ENCODE measurements around the gene ZSCAN5B.

Gene ZSCAN5B

GRCh38 chr19:56144831-56145230 is 52.8 kb downstream of the ZSCAN5B start:
- no peak for DNase-seq (ENCODE audit: low read depth in 2 of 2)

GRCh38 chr19:56144376-56144775 is 53.2 kb downstream of the ZSCAN5B start:
- DNase-seq (ENCODE audit: low read depth in 2 of 2): no peak

- no peak for DNase-seq (ENCODE audit: low read depth in 2 of 2)
Measured at GRCh38 chr19:56142897-56143434, 54.6 kb downstream of the ZSCAN5B start.

- no peak for DNase-seq (ENCODE audit: low read depth in 2 of 2)
Measured at GRCh38 chr19:56142087-56142787, 55.3 kb downstream of the ZSCAN5B start.

GRCh38 chr19:56141417-56141993 is 56.1 kb downstream of the ZSCAN5B start:
- no peak for DNase-seq (ENCODE audit: low read depth in 2 of 2)

GRCh38 chr19:56140583-56141416 is 56.8 kb downstream of the ZSCAN5B start, which contains the start of gene ZNF444:
ZNF444 (plus strand) TSS chr19:56141287; CDS start chr19:56146912, 5,625 bp downstream.
- peak; percentile 95 to 97 for DNase-seq (ENCODE audit: low read depth in 2 of 2)

GRCh38 chr19:56139847-56140582 is 57.6 kb downstream of the ZSCAN5B start:
- DNase-seq (ENCODE audit: low read depth in 2 of 2): no peak

Measured in stimulated activated CD8-positive, alpha-beta memory T cell treated with anti-CD3 and anti-CD28 coated beads, Interleukin-7, amount 100 ng/mL, for 1 hour (primary cell).